Activated gamma-delta T cell (primary cell): ENCODE measurements around the gene VSX1.

Experiments
- DNase-seq: peaks from one replicate; lab custom pipeline; 2025; lab: John Stamatoyannopoulos, UW

The VSX1 gene

DNA sequence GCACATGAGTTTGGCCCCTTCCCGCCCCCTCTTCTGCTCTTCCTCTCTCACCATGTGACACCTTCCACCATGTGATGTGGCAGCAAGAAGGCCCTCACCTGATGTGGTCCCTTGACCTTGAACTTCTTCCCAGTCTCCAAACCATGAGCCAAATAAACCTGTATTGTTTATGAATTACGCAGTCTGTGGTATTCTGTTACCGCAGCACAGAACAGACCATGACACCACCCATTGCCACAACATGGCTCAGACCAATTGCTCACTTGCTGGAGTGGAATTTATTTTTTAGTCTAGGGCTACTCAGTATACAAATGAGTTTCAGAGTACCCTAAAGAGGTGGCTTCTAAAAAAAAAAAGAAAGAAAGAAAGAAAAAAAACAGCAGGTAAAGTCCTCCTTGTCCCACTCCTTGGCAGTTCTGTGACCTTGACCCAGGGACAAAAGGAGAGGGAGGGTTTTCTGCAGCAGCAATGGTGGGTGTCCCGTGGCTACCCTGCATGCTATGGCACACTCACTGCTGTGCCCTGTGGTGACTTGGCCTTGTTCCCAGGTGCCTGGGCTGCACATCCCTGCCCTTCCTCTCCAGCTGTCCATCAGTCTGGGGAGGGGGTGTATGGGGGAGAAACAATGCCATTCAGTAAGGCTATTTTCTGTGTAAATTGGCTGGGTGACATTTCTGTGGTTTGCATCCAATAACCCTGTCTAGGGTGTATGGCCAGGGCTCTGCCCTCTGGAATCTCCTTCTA lies 5.4 kb upstream of the VSX1 start:
- DNase-seq: no peak

DNA sequence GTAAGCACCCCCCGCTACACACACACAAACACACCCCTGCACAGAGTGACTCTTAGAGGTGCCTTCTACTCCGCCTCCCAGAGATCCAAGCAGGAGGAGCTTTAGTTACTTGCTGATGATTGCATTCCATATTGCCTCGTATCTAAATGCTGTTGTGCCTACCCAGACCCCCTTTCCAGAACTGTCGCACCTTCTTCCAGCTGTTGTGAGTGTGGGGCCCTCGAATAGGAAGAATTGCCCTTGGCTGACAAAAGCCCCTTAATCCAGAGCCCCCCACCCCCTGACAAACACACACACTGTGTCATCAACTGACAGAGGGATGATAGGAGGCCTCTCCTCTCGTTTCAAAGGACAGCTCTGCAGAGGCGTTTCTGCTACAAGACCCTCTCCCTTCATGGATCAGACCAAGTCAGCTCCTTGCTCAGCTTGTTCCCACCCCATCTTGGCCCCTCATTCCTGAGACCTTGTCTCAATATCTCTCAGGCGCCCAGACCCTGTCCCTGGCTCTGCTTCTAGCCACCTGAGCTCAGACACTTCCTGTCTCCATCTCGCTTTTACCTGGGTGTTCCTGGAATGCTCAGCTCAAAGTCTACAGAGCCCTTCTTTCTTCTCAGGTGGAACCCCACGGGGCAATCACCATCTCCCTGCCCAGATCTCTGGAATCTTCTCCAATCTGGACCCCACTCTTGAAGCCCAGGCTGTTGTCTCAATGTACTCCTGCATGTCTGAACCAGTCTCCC lies 4.0 kb upstream of the VSX1 start:
- DNase-seq: no peak

DNA sequence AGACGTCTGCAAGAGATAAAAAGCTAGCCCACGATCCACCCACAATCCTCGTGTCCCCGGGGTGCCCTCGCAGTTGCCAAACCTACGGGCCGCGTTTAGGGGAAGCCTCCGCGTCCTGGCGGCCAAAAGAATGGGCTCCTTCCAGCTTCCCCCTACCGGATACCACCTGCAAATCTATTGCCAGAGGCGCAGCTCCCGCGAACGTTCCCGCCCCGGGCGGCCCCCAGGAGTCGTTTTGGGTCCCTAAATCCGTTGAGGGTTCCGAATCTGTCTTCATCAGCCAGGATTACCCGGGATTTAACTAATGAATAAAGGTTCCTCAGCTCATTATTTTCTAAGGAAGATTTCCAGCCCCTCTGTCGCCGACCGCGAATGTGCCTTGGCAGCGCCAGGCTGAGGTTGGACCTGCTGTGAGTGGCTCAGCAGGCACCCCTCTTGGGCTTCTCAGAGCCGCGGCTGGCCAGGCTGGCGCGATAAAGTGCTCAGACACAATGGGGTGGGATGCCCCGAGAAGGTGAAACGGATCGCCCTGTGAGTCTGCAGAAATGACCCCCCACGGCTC lies 2.8 kb upstream of the VSX1 start:
- no peak for DNase-seq

DNA sequence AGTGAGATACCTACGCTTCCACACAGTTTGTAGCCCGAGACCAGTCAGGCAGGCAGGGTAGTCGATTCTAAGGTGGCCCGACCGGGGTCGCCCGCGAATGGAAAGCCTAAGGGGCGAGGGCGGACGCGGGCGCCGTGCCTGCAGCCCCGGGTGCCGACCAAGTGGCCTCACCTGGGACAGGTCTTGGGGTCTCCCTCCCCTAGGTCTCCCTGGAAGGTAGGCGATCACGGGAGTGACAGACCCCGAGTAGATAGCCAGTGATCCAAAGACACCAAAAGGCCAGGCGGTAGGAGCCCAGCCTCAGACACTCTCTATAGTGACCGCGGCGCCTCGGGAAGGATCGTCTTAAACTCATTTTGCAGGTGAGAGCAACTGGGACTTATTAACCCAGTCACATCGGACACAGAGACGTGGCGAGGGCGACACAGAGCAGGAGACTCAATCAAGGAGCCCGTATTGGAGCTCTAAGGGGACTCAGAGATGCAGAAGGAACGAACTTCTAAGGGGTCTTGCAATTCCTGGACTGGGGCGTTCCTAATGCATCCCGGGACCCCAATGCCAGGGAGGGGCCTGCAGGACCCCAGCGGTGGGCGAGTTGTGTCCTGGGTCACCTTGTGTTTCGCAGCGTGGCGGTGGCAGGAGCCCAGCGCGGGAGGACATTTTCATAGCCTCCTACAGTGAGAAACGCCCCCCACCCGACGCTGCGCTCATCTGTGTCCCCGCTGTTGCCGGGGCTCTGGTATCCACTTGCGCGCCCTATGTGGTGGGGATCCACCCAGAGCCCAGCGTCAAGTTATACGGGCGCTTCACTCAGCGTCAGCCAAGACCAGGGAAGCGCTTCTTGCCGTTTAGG lies 2.1 kb upstream of the VSX1 start:
- no peak for DNase-seq

DNA sequence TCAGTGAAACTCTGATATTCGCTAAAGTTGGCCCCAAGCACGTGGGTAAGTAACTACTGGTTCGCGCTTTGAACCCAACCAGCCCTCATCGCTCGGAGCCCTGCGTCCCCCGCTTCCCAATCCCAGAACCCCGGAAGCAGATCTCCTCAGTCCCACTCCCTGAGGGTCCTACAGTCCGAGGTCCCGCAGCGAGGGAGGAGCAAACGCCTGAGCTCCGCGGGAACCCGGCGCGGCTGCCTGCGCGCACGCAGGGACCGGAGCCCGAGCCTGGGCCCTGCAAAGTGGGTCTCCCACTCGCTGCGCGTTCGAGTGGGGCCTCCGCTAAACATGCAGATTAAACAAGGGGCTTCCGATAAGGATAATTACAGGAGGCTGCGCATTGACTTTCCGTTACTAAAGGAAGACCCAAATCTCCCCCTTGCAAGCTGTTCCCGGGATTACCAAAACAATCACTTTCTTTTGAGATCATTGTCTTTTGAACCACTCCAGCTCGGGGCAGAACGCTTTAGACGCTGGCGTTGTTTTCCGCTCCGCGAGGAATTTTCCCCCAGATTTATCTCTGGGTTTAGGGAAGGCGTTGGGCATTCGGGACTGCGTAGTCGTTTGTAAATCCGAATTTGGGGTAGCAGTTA lies 1.3 kb upstream of the VSX1 start:
- DNase-seq: no peak

DNA sequence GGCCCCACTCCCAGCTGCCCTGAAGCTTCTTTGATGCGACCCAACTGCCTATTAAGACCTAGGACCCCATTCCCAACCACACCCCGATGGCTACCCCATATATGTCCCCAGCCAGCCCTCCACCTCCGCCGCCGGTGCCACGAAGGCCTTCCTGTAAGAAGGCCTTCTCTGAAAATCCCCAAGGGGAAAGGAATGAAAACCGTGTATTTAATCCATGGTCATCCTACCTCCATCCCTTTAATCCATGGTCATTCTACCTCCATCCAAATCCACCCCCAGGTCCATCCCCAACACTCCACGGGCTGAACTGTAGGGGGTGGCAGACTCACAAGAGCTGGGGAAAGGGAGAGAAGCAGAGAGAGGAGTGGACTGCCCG lies 545 bp upstream of the VSX1 start:
- DNase-seq: no peak

DNA sequence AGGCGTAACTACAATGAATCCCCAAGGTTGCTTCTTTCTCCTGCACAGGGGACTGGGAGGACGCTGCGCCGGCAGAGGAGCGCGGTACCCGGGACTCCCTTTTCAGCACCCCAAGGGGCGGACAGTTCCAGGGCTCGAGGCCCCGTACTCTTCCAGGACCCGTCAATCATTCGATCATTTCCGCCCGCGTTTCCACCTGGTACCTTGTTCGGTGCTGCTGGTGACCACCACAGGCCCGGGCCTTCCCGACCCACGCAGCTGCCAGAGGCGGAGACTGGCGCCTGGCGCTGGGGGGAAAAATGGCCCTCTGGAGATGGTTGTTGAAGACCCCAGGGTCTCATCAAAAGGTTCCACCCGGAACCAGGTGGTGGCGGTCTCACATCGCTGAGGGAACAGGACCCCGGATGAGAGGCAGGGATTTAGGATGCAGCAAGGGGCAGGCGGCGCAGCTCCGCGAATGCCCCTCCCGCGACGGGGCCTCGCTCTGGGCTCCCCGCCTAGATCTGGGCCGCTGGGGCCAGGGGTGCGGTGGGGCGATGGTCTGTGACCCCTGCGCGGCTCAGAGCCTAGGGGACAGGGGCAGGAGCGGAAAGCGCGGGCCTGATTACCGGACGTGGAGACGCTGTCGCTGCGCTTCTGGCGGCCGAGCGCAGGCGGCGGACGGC lies 744 bp downstream of the VSX1 start:
- DNase-seq: no peak

DNA sequence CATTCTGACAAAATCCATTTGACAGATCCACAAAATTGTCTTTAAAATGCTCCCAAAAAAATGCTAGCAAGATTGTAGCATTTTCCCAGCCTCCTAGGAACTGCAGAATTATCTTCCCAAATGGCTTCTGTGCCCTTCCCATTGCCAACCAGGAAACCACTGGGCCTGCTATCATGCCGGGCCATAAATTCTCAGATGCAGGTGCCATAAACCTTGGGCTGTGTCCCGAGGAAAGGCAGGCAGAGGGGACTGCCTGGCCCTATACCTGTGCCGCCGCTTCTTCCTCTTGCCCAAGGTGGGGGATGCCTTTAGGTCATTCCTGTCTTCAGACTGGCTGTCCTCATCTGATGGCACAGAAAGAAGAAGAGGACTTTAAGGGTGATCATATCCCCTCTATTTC lies 2.8 kb downstream of the VSX1 start:
- DNase-seq: no peak

DNA sequence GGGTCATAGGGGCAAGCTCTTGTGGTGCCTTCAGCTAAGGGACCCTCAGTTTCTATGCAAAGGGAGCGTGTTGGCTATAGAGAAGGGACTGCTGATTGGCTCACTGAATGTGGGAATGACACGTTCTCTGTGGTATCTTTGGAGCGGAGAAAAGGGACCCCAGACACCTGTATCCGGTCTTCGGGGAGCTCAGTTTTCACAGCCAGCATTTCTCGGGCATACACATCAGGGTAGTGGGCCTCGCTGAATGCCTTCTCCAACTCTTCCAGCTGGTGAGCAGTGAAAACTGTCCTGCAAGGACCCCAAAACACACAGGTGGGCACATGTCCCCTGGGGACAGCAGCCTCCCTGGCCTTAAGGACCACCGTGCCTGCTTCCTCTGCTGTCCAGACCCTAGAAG lies 3.3 kb downstream of the VSX1 start:
- DNase-seq: no peak

DNA sequence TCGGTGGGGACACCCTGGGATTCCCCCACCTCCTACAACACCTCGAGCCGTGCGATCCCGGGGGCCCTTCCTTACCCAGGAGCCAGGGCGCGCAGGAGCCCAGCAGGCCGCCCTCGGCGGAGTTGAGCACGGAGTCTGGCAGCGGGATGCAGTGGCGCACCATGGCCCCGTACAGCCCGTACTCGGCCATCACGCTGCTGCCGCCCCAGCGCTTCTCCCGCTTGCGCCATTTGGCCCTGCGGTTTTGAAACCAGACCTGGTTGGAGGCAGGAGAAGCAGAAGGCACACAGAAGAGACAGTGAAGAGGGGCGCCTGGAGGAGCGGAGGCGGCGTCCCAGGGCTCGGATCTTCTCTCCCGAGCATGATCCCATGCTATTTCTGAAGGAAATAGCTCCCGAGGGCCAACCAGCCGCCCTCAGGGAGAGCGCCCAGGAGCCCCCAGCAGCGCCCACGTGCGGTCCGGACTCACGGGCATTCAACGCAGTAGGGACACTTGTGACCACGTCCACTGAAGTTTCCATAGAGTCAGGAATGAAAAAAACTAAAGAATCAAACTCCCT lies 4.3 kb downstream of the VSX1 start:
- DNase-seq: no peak

DNA sequence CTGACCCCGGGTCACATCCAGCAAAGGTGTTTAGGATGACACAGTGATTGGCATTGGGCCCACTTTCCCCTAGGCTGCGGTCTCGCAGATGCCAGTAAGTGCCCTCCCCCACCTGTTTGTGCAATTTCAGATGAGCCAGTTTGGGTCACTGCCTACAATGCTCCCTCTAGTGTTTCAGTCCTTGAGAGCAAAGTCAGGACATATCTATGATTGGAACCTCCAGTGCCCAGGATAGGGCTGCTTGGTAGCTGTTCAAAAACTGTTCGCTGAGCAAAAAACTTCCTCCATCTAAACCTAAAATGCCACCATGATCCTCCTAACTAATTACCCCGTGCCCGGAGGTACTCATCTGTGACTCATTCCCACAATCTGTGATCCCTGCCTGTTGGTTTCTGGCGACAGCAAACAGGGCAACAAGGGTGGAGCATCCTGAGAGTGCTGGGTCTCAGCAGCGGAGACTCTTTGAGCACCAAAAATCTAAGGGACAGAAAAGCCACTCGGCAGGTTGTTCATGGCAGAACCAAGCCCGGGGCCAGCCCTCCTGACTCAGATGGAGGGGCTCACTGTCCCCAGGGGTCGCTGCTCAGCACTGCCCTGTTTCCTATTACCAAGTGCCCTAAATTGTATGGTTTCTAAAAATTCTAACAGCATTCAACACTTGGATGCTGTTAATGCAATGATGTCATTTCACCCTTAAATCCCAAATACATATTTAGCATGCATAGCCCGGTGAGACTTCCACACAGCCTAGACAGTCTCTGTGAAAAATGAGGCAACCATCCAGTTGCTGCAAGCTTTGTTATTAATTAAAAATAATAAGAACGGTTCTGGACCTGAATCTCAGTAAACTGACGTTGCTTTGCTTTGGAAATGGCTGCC lies 5.0 kb downstream of the VSX1 start:
- no peak for DNase-seq

DNA sequence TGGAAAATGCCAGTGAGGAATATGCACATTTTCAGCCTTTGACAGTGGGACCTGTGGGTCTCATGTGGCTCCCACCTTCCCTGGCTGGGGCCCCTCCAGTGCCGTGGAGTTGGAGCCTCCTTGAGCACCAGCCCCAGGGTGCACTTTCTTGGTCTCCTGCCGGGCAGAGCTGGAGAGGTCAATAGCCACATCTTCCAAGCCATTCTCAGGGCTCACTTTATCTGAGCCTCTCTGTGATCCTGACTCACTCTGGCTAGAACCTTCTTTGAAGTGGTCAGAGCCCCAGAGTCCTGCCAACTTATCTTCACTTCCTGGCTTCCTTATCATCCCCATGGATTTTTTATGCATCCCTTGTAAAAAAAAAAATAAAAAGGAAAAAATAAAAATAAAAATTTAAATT lies 5.7 kb downstream of the VSX1 start:
- no peak for DNase-seq

DNA sequence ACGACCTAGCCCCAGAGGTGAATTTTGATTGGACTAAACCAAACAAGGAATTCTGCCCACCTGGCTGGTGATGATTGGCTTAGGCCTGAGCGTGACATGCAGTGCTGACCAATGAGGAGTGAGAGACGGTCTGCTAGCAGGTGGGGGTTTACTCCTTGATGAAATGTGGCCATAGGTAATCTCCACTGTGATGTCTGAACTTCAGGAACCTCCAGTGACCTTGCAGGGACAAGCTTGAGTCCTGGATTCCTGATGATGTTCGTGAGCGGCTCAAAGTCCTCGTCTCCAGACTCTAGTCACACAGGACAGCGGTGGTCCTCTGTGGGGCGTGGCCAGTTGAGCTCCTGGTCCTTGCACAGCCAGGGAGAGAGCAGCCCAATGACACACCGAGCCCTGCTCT lies 8.4 kb downstream of the VSX1 start:
- DNase-seq: no peak

DNA sequence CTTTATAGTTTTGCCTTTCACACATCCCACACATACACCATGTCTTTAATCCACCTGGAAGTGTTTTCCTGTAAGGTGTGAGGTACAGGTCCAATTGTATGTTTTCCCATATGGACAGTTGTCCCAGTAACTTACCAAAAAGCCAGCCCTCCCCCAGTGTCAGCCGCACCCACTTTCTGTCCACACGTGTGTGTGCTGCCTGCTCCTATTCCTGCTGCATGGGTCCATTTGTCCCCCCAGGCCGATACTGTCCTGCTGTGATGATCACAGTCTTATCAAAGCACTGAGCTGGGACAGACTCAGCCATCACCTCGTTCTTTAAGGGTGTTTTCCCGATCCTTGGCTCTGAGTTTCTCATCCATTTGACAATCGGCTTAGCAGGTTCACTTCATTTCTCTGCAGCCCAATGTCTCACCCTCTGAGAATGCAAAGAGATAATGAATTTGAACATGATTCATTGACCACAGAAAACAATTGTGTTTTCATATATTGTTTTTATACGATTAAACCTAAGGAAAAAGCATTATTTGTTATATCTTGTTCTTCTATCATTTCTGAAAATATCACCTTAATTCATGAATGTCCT lies 9.6 kb downstream of the VSX1 start:
- no peak for DNase-seq

DNA sequence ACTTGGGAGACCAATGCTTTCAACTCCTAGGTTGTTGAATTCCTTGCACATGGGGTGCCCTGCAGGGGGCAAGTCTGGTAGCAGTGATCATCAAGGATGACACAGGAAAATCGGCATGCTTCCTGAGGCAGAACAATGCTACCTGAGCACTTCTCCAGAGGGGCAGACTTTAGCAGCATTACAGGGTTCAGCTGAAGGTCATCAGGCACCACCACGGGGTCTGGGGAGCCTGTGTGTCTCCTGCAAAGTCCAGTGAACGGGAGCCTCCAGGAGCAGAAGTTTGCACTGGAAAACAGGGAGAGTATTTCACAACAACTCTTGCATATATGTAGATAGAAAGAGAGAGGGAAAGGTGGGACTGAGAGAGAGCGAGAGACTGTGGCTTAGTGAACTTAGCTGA lies 10.2 kb downstream of the VSX1 start:
- DNase-seq: no peak

DNA sequence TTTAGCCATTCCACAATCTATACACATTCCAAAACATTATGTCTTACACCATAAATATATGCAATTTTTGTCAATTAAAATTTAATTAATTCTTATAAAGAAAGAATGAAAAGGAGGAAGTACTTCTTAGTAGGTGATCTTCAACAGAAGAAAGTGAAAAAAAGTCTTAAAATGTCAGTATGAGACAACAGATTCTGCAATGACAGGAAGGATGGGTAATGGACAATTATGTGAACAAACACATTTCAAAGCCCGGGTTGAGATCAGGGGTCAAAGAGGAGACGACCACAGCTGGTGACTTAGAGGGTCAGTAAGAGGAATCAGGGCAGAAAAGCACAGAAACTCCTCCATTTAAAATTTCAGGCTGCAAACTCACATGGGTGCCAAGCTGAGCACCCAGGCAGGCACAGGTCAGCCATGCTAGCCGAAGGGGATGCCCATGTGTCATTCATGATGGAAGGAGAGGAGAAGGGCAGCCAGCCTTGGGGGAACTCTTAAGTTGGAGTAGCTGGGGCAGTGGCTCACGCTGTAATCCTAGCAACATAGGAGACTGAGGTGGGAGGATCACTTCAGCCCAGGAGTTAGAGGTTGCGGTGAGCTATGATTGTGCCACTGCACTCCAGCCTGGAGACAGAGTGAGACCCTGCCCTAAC lies 11.0 kb downstream of the VSX1 start:
- DNase-seq: no peak

DNA sequence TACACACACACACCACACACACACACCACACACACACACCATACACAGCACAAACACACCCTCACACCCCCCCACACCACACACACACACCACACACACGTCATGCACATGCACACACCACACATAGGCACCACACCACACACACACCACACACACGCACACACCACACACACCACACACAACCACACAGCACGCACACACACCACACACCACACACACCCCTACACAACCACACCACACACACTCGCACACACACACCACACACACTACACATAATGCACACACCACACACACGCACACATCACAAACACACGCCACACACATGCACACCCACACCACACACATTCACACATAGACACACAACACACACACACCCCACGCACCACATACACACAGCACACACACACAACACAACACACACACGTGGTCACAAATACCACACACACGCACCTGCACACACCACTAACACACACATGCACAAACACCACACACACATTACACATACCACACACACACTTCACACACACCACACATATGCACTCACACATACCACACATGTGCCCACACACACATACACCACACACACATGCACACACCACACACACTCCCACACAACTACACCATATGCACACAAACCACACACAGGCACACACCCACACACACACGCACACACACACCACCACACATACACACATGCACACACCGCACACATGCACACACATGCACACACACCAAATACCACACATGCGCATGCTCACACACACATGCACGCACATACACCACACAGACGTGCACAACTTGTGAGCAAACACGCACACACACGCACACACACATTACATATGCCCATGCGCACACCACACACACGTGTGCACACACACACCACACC lies 14.6 kb downstream of the VSX1 start:
- DNase-seq: no peak

DNA sequence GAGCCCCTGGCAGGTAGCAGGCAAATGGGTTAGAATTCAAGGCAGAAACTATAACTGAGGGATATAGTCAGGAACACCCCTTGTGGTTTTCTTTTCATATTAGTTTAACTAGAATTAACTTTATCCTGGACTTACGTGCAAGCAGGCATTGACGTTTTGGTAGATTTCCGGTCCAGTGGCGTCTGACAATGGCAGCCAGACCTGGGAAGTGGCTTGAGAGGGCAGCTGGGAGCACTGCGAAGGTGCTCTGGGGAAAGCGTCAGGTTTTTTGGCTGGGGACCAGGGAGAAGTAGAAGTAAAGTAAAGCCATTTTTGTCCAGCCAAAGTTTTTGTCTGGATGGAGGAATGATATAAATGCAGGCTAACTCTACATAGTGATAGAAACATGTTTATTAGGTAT lies 15.6 kb downstream of the VSX1 start:
- no peak for DNase-seq
